Measurements from ENCODE around the gene SNAI3. TPM values are rescaled to one million over a fixed set of nuclear protein-coding genes. Genes with fewer than 3 reads are reported as not detected.

The SNAI3 gene
- total RNA-seq, 2 donors from 2014 or later = 0.42 to 1.2 TPM

GRCh38 chr16:88685156-88686061, 898 bp downstream of the SNAI3 start:
- H3K4me3 Mint-ChIP-seq = peak overlapping the region; percentile 41
- H3K27ac Mint-ChIP-seq = no peak overlapping the region
- no peaks in the 10 kb centered on the region for H3K27me3 Mint-ChIP-seq
- H3K9me3 Mint-ChIP-seq = no peaks in the 10 kb centered on the region
- ATAC-seq = no peak
- DNase-seq (ENCODE audit: low spot score) = no peak
- H3K36me3 Mint-ChIP-seq = no peaks in the 10 kb centered on the region
- peaks cover 16 to 18% of the 10 kb centered on the region in 2 donors for H3K4me1 Mint-ChIP-seq (ENCODE audit: low read depth in 2 of 2)

GRCh38 chr16:88684569-88685155, 1.6 kb downstream of the SNAI3 start:
- Mint-ChIP-seq H3K4me1 (ENCODE audit: low read depth in 2 of 2) (peaks cover 16 to 18% of the 10 kb centered on the region in 2 donors), H3K9me3 (no peaks in the 10 kb centered on the region), H3K27me3 (no peaks in the 10 kb centered on the region), H3K27ac (no peak overlapping the region), H3K36me3 (no peaks in the 10 kb centered on the region), H3K4me3 (peak overlapping the region; percentile 41)
- no peak for DNase-seq (ENCODE audit: low spot score)
- no peak for ATAC-seq

- H3K27ac Mint-ChIP-seq = peak overlapping the region; percentile 77 to 84
- H3K9me3 Mint-ChIP-seq = no peaks in the 10 kb centered on the region
- H3K4me3 Mint-ChIP-seq = peak overlapping the region; percentile 66
- no peaks in the 10 kb centered on the region for H3K27me3 Mint-ChIP-seq
- H3K4me1 Mint-ChIP-seq (ENCODE audit: low read depth in 2 of 2) = peaks cover 16 to 18% of the 10 kb centered on the region in 2 donors
- H3K36me3 Mint-ChIP-seq = no peaks in the 10 kb centered on the region
- DNase-seq (ENCODE audit: low spot score) (no peak), ATAC-seq (peak in 1 of 2 donors; percentile 63)
Observed at GRCh38 chr16:88681709-88682451, 4.4 kb downstream of the SNAI3 start.

- H3K27ac Mint-ChIP-seq = peak overlapping the region; percentile 77 to 84
- peak in 1 of 2 donors; percentile 33 for ATAC-seq
- DNase-seq (ENCODE audit: low spot score) = no peak
- H3K4me1 Mint-ChIP-seq (ENCODE audit: low read depth in 2 of 2) = peaks cover 16 to 18% of the 10 kb centered on the region in 2 donors
- no peaks in the 10 kb centered on the region for H3K36me3 Mint-ChIP-seq
- H3K9me3 Mint-ChIP-seq = no peaks in the 10 kb centered on the region
- H3K27me3 Mint-ChIP-seq = no peaks in the 10 kb centered on the region
- peak overlapping the region; percentile 66 for H3K4me3 Mint-ChIP-seq
Observed at GRCh38 chr16:88681084-88681680, 5.1 kb downstream of the SNAI3 start.

- no peak for ATAC-seq
- Mint-ChIP-seq H3K36me3 (no peaks in the 10 kb centered on the region), H3K4me1 (ENCODE audit: low read depth in 2 of 2) (peaks cover 16 to 18% of the 10 kb centered on the region in 2 donors), H3K27ac (peak overlapping the region in 1 of 2 donors; percentile 77), H3K4me3 (no peak overlapping the region), H3K27me3 (no peaks in the 10 kb centered on the region), H3K9me3 (no peaks in the 10 kb centered on the region)
- no peak for DNase-seq (ENCODE audit: low spot score)
Observed at GRCh38 chr16:88680554-88681083, 5.7 kb downstream of the SNAI3 start.

- no peak for ATAC-seq
- Mint-ChIP-seq H3K4me1 (ENCODE audit: low read depth in 2 of 2) (peaks cover 11 to 12% of the 10 kb centered on the region in 2 donors), H3K9me3 (no peaks in the 10 kb centered on the region), H3K4me3 (no peak overlapping the region), H3K27ac (no peak overlapping the region), H3K36me3 (no peaks in the 10 kb centered on the region), H3K27me3 (no peaks in the 10 kb centered on the region)
- DNase-seq (ENCODE audit: low spot score) = no peak
Observed at GRCh38 chr16:88678224-88678979, 7.9 kb downstream of the SNAI3 start.

GRCh38 chr16:88677721-88678120, 8.6 kb downstream of the SNAI3 start:
- H3K4me1 Mint-ChIP-seq (ENCODE audit: low read depth in 2 of 2) = peaks cover 11 to 12% of the 10 kb centered on the region in 2 donors
- ATAC-seq (no peak), DNase-seq (ENCODE audit: low spot score) (no peak)
- no peak overlapping the region for H3K4me3 Mint-ChIP-seq
- no peak overlapping the region for H3K27ac Mint-ChIP-seq
- H3K9me3 Mint-ChIP-seq = no peaks in the 10 kb centered on the region
- no peaks in the 10 kb centered on the region for H3K36me3 Mint-ChIP-seq
- no peaks in the 10 kb centered on the region for H3K27me3 Mint-ChIP-seq

- Mint-ChIP-seq H3K4me3 (no peak overlapping the region), H3K9me3 (no peaks in the 10 kb centered on the region), H3K27ac (no peak overlapping the region), H3K4me1 (ENCODE audit: low read depth in 2 of 2) (peaks cover 2 to 5% of the 10 kb centered on the region in 2 donors), H3K27me3 (no peaks in the 10 kb centered on the region), H3K36me3 (no peaks in the 10 kb centered on the region)
- DNase-seq (ENCODE audit: low spot score) = no peak
- no peak for ATAC-seq
Observed at GRCh38 chr16:88676502-88677242, 9.6 kb downstream of the SNAI3 start.

- Mint-ChIP-seq H3K9me3 (no peaks in the 10 kb centered on the region), H3K36me3 (no peaks in the 10 kb centered on the region), H3K4me3 (no peak overlapping the region), H3K27me3 (no peaks in the 10 kb centered on the region), H3K27ac (no peak overlapping the region), H3K4me1 (ENCODE audit: low read depth in 2 of 2) (no peaks in the 10 kb centered on the region)
- DNase-seq (ENCODE audit: low spot score) = no peak
- no peak for ATAC-seq
Observed at GRCh38 chr16:88673716-88674379, 12.5 kb downstream of the SNAI3 start.

GRCh38 chr16:88672776-88673175, 13.5 kb downstream of the SNAI3 start:
- no peaks in the 10 kb centered on the region for H3K9me3 Mint-ChIP-seq
- ATAC-seq (no peak), DNase-seq (ENCODE audit: low spot score) (no peak)
- H3K27me3 Mint-ChIP-seq = no peaks in the 10 kb centered on the region
- no peaks in the 10 kb centered on the region for H3K36me3 Mint-ChIP-seq
- H3K4me1 Mint-ChIP-seq (ENCODE audit: low read depth in 2 of 2) = no peaks in the 10 kb centered on the region
- H3K4me3 Mint-ChIP-seq = no peak overlapping the region
- no peak overlapping the region for H3K27ac Mint-ChIP-seq

GRCh38 chr16:88671806-88672205, 14.5 kb downstream of the SNAI3 start:
- H3K4me3 Mint-ChIP-seq = no peak overlapping the region

GRCh38 chr16:88669980-88670379, 16.3 kb downstream of the SNAI3 start:
- DNase-seq (ENCODE audit: low spot score) (no peak), ATAC-seq (no peak)
- H3K36me3 Mint-ChIP-seq = no peaks in the 10 kb centered on the region
- H3K27ac Mint-ChIP-seq = no peak overlapping the region
- no peaks in the 10 kb centered on the region for H3K27me3 Mint-ChIP-seq
- H3K4me1 Mint-ChIP-seq (ENCODE audit: low read depth in 2 of 2) = peaks cover 0 to 2% of the 10 kb centered on the region in 2 donors
- no peak overlapping the region for H3K4me3 Mint-ChIP-seq
- H3K9me3 Mint-ChIP-seq = no peaks in the 10 kb centered on the region

More at GRCh38 chr16:88671806-88672205, 14.5 kb downstream of the SNAI3 start:
- Mint-ChIP-seq H3K27me3 (no peaks in the 10 kb centered on the region), H3K36me3 (no peaks in the 10 kb centered on the region), H3K27ac (no peak overlapping the region), H3K9me3 (no peaks in the 10 kb centered on the region), H3K4me1 (ENCODE audit: low read depth in 2 of 2) (no peaks in the 10 kb centered on the region)
- DNase-seq (ENCODE audit: low spot score) = no peak
- ATAC-seq = no peak
